ENCODE data around the gene RSPH1. TPM values are rescaled to one million over a fixed set of nuclear protein-coding genes. Genes with fewer than 3 reads are reported as not detected.

RSPH1 gene
- total RNA-seq, 1 experiment from 2014 or later: 1.5 TPM

GRCh38 chr21:42455196-42455595, 40.8 kb downstream of the RSPH1 start:
- Histone ChIP-seq H4K20me1 (ENCODE audit: insufficient read depth) (no peaks in the 10 kb centered on the region), H3K9ac (ENCODE audit: low read length) (no peak overlapping the region), H3K9me3 (ENCODE audit: control insufficient read depth in 1 of 2, insufficient read depth in 1 of 2, low read depth in 1 of 2, low read length in 2 of 2) (no peaks in the 10 kb centered on the region), H3K36me3 (ENCODE audit: control insufficient read depth in 1 of 2, insufficient read depth in 2 of 2, low read length in 2 of 2) (no peaks in the 10 kb centered on the region), H3K27me3 (ENCODE audit: insufficient read depth, low read length) (no peaks in the 10 kb centered on the region), H3K4me2 (ENCODE audit: low read length) (no peak overlapping the region), H3K4me3 (replicated peaks in 1 of 2; ENCODE audit: low read depth in 1 of 2, low read length in 2 of 2) (no peak overlapping the region), H2AFZ (ENCODE audit: low read depth, low read length, poor library complexity, severe bottlenecking) (no peak overlapping the region), H3K4me1 (ENCODE audit: control insufficient read depth in 1 of 2, insufficient read depth in 2 of 2, low read length in 2 of 2) (peaks cover 5% of the 10 kb centered on the region in 2 experiments), H3K27ac (ENCODE audit: low read depth, low read length) (no peak overlapping the region), H3K9me2 (ENCODE audit: insufficient read depth) (no peaks in the 10 kb centered on the region), H3K79me2 (ENCODE audit: insufficient read depth, low read length) (no peaks in the 10 kb centered on the region)
- no peak for ATAC-seq
- TF ChIP-seq POLR2AphosphoS5 (IDR thresholded peaks at IDR 0.05; ENCODE audit: low read depth, low read length) (no peak), ZFX (IDR thresholded peaks at IDR 0.05) (no peak), RAD21 (IDR thresholded peaks at IDR 0.05; ENCODE audit: low read depth) (no peak), ZBTB33 (IDR thresholded peaks at IDR 0.05; ENCODE audit: extremely low read depth, insufficient replicate concordance, low read length) (no peak), EGR1 (IDR thresholded peaks at IDR 0.05; ENCODE audit: low read depth) (no peak), EZH2phosphoT487 (IDR thresholded peaks at IDR 0.05; ENCODE audit: borderline replicate concordance) (no peak), ATF3 (IDR thresholded peaks at IDR 0.05) (no peak), EZH2 (IDR thresholded peaks at IDR 0.05) (no peak), YY1 (IDR thresholded peaks at IDR 0.05; ENCODE audit: extremely low read depth, insufficient replicate concordance, low read depth, low read length) (no peak), ELF1 (IDR thresholded peaks at IDR 0.05; ENCODE audit: borderline replicate concordance, low read depth) (no peak), SIN3A (IDR thresholded peaks at IDR 0.05; ENCODE audit: low read depth) (no peak), ZNF274 (IDR thresholded peaks at IDR 0.05; ENCODE audit: low read depth, low read length) (no peak), FOSL1 (IDR thresholded peaks at IDR 0.05; ENCODE audit: low read depth) (no peak)
- TF ChIP-seq, protein P1, sequence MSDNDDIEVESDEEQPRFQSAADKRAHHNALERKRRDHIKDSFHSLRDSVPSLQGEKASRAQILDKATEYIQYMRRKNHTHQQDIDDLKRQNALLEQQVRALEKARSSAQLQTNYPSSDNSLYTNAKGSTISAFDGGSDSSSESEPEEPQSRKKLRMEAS (IDR thresholded peaks at IDR 0.05): no peak
- RAD21 ChIA-PET (ENCODE audit: low non-redundant PET in 1 of 2, low total read pairs in 2 of 2, uncharacterized antibody in 2 of 2, unreplicated experiment in 2 of 2): no interaction called here
- CTCF ChIA-PET: no interaction called here
- BruUV-seq (replicated peaks): no TSS peak
- intact Hi-C loops (cut with micrococcal nuclease): loop anchor here (10.0 kb wide), 1 partner anchor 120 kb away; no protein-coding TSS in a partner anchor
- DNase-seq (ENCODE audit: low read depth, low spot score): no peak
- POLR2A ChIA-PET: no interaction called here
